ENCODE data around the gene NCK2. TPM values are rescaled to one million over a fixed set of nuclear protein-coding genes. Genes with fewer than 3 reads are reported as not detected.

NCK2 gene
- total RNA-seq, 3 donors from 2014 or later: 52.2 to 66.4 (median 57.6) TPM

DNA sequence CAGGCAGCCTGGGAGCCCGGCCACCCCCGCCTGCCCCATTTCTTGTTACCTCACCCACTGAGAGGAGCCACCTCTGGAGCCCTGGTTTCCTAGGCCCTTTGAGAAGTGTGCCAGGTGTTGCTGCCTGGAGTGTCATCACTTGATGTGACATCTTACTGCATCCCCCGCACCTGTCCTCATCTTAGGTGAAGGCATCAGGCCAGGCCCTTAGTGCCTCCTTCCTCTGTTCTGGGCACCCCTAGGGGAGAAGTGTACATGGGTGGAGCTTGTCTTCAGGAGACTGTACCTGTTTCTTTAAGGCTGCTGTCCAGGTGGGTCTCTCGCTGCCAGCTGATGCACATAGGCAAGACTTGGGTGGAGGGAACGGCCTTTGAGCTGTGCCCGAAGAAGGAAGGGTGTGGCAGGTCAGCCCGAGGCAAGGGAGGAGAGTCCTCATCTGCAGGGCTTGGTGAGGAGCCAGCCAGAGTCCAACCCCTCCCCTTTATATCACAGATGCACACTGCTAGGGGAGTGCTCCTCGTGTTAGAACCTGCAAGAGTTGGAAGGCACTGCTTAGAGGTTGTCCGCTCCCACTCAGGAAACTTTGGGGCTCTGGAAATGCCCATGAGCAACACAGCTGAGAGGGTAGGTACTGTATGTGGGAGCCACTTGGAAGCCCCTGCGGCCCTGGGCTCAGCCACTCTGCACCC, 45.9 kb downstream of the NCK2 start:
- no peaks in the 10 kb centered on the region for H3K36me3 ChIP-seq (ENCODE audit: low read depth)
- peak; percentile 81 to 82 (median 82) for DNase-seq
- H3K4me3 ChIP-seq: no peak overlapping the region
- peak; percentile 96 for ATAC-seq
- H3K9me3 ChIP-seq: no peaks in the 10 kb centered on the region
- TF ChIP-seq, protein P1, sequence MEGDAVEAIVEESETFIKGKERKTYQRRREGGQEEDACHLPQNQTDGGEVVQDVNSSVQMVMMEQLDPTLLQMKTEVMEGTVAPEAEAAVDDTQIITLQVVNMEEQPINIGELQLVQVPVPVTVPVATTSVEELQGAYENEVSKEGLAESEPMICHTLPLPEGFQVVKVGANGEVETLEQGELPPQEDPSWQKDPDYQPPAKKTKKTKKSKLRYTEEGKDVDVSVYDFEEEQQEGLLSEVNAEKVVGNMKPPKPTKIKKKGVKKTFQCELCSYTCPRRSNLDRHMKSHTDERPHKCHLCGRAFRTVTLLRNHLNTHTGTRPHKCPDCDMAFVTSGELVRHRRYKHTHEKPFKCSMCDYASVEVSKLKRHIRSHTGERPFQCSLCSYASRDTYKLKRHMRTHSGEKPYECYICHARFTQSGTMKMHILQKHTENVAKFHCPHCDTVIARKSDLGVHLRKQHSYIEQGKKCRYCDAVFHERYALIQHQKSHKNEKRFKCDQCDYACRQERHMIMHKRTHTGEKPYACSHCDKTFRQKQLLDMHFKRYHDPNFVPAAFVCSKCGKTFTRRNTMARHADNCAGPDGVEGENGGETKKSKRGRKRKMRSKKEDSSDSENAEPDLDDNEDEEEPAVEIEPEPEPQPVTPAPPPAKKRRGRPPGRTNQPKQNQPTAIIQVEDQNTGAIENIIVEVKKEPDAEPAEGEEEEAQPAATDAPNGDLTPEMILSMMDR (IDR thresholded peaks at IDR 0.05): no peak
- intact Hi-C loops (cut with DNase I, micrococcal nuclease): no loop called here
- peaks cover 42% of the 10 kb centered on the region for H3K4me1 ChIP-seq (ENCODE audit: low read depth)

GRCh38 chr2:105791229-105791628, 46.5 kb downstream of the NCK2 start:
- Histone ChIP-seq H3K4me3 (no peak overlapping the region), H3K36me3 (ENCODE audit: low read depth) (no peaks in the 10 kb centered on the region), H3K4me1 (ENCODE audit: low read depth) (peaks cover 48% of the 10 kb centered on the region), H3K9me3 (no peaks in the 10 kb centered on the region)
- TF ChIP-seq, protein P1 (IDR thresholded peaks at IDR 0.05): no peak
- intact Hi-C loops (cut with DNase I, micrococcal nuclease): no loop called here
- DNase-seq (no peak), ATAC-seq (no peak)

DNA sequence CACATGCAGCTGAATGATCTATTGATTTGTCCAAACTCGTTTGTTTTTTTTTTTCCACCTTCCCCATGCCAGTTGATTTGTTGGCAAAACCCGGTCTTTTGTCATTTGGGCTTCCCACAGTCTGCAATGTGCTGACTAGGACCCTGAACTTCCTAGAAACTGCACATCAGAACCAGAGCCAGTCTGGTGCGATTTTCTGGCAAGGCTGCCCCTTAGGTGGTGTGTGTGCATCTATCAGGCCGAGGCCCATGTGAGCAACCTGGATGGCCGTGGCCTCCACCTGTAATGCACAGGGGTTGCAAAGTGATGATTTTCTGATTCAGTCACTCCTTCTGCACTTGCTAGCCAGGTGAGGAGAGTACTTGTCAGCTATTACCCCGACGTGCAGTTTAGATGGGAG, 47.8 kb downstream of the NCK2 start:
- Histone ChIP-seq H3K4me1 (ENCODE audit: low read depth) (peaks cover 53% of the 10 kb centered on the region), H3K4me3 (no peak overlapping the region), H3K9me3 (no peaks in the 10 kb centered on the region), H3K36me3 (ENCODE audit: low read depth) (no peaks in the 10 kb centered on the region)
- TF ChIP-seq, protein P1 (IDR thresholded peaks at IDR 0.05): no peak
- DNase-seq: no peak
- no peak for ATAC-seq
- intact Hi-C loops (cut with DNase I, micrococcal nuclease): no loop called here

DNA sequence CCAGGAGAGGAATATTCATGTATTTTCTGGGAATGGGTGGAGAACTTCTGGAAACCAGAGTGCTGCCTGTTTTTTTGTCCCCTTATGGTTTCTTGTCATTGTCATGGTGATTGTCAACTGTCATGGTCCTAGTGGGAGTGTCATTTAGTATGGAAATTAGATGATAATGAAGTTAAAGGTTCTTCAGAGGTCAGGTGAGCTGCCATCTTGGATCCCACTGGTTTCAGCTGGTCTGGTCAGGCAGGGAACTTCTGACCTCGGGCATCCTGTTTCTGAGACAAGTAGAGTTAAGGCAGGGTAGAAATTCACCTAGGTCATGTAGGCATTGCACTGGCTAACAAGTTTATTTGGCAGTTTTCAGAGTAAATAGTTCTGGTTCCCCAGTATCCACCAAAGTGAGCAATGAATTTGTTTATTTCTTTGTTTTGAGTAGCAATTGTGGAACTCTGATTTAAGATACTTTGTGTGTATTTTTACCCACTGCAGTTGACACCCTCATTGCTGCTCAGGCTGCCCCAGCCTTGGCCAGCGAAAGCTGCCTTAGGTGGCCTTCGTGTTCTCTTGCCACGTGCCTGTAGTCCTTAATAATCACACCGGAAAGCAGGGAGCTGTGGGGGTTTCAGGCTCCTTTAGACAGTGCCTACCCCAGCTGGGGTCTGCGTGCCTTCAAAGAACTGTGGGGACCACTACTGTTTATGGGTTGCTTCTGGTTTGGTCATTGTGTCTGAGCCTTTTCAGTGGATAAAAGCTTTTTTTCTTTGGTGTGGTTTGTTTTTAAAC, 48.7 kb downstream of the NCK2 start:
- Histone ChIP-seq H3K36me3 (ENCODE audit: low read depth) (no peaks in the 10 kb centered on the region), H3K9me3 (no peaks in the 10 kb centered on the region), H3K4me3 (no peak overlapping the region), H3K4me1 (ENCODE audit: low read depth) (peaks cover 53% of the 10 kb centered on the region)
- TF ChIP-seq, protein P1 (IDR thresholded peaks at IDR 0.05): no peak
- no peak for ATAC-seq
- DNase-seq: no peak
- intact Hi-C loops (cut with DNase I, micrococcal nuclease): no loop called here

GRCh38 chr2:105794926-105795574, 50.3 kb downstream of the NCK2 start:
- Histone ChIP-seq H3K9me3 (no peaks in the 10 kb centered on the region), H3K4me1 (ENCODE audit: low read depth) (peaks cover 51% of the 10 kb centered on the region), H3K36me3 (ENCODE audit: low read depth) (no peaks in the 10 kb centered on the region), H3K4me3 (no peak overlapping the region)
- DNase-seq: no peak
- intact Hi-C loops (cut with DNase I, micrococcal nuclease): no loop called here
- TF ChIP-seq, protein P1 (IDR thresholded peaks at IDR 0.05): no peak
- ATAC-seq: no peak
